ENCODE measurements around the gene H2AZ2.
"Not testable (repeated sequence)": the region's sequence is repeated elsewhere in the genome, so short reads cannot be mapped to it uniquely, and the experiment has no call there.

Gene H2AZ2

DNA sequence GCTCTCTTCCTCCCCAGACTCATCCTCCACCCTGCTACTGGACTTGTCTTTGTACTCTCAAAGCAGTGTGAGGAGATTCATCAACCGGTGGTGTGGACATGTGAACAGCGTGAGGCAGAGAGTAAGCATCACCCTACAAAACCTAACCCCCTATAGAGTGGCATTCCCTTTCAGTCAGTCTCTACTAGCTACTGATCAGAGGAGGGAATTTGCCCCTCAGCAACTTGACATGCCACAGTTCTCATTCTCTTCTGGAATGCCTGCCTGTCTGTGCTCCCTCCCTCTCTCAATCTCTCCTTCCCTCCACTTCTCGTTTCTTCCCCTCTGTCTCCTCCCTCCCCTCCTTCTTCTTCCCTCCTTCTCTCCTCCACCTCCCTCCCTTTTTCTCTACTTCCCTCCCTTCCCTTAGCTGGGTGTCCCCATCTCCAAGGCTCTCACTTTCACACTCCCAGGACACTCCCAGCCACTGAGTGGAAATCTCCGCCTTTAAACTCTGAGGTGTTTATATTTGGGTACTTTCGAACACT is 24.6 kb downstream of the H2AZ2 start:
- H3K27me3 Mint-ChIP-seq = no peaks in the 10 kb centered on the region
- peaks cover 14% of the 10 kb centered on the region for H3K4me1 Mint-ChIP-seq
- no peak for DNase-seq
- CTCF ChIA-PET = interaction anchor here (1.2 kb wide), 2 partner anchors 309 to 313 kb away, joined by 3 to 4 read pairs; no protein-coding TSS in a partner anchor
- H3K27ac Mint-ChIP-seq = peak overlapping the region; percentile 59
- H3K4me3 Mint-ChIP-seq = no peak overlapping the region
- H3K36me3 Mint-ChIP-seq = peaks cover 24% of the 10 kb centered on the region
- H3K9me3 Mint-ChIP-seq = no peaks in the 10 kb centered on the region

DNA sequence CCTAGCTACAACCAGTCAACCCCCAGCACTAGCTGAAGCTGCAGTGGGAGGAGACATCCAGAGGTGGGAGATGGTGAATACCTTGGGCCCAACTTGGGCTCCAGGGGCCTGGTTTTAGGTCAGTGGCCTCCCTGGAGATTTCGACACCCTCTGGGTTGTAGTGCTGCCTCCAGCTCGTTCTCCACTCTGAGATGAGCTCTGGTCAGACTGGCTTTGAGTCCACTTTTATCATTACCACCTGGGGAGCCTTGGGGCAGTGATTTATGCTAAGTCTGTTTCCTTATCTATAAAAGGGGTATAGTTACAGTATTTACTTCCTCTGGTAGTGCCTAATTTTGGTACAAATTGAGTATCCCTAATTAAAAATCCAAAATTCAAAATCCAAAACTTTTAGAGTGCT is 28.6 kb downstream of the H2AZ2 start:
- DNase-seq = no peak
- peaks cover 7% of the 10 kb centered on the region for H3K36me3 Mint-ChIP-seq
- H3K4me1 Mint-ChIP-seq = peaks cover 9% of the 10 kb centered on the region
- H3K9me3 Mint-ChIP-seq = no peaks in the 10 kb centered on the region
- H3K27ac Mint-ChIP-seq = no peak overlapping the region
- H3K27me3 Mint-ChIP-seq = no peaks in the 10 kb centered on the region
- CTCF ChIA-PET = interaction anchor here (1.0 kb wide), 1 partner anchor 254 kb away, joined by 3 read pairs; no protein-coding TSS in a partner anchor
- H3K4me3 Mint-ChIP-seq = no peak overlapping the region

GRCh38 chr7:44814919-44815318 is 33.0 kb downstream of the H2AZ2 start:
- Mint-ChIP-seq H3K4me3 (no peak overlapping the region), H3K27me3 (no peaks in the 10 kb centered on the region), H3K9me3 (no peaks in the 10 kb centered on the region), H3K36me3 (no peaks in the 10 kb centered on the region), H3K27ac (no peak overlapping the region), H3K4me1 (no peaks in the 10 kb centered on the region)
- no peak for DNase-seq
- CTCF ChIA-PET = no interaction called here

DNA sequence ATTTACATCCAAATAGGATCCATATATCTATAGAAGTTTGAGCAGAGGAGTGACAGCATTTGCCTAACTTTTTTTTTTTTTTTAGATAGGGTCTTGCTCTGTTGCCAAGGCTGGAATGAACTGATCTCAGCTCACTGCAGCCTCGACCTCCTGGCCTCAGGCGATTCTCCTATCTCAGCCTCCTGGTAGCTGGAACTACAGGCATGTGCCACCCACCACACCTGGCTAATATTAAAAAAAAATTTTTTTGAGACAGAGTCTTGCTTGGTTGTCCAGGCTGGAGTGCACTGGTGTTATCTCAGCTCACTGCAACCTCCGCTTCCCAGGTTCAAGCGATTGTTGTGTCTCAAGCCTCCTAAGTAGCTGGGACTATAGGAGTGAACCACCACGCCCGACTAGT is 36.3 kb downstream of the H2AZ2 start:
- no peak overlapping the region for H3K27ac Mint-ChIP-seq
- CTCF ChIA-PET = no interaction called here

GRCh38 chr7:44811093-44811492 is 36.8 kb downstream of the H2AZ2 start:
- no peak overlapping the region for H3K27ac Mint-ChIP-seq
- no peaks in the 10 kb centered on the region for H3K4me1 Mint-ChIP-seq
- no peaks in the 10 kb centered on the region for H3K9me3 Mint-ChIP-seq
- CTCF ChIA-PET = no interaction called here
- H3K36me3 Mint-ChIP-seq = no peaks in the 10 kb centered on the region
- no peak for DNase-seq
- no peaks in the 10 kb centered on the region for H3K27me3 Mint-ChIP-seq
- H3K4me3 Mint-ChIP-seq = no peak overlapping the region

More for the DNA sequence above, 36.3 kb downstream of the H2AZ2 start:
- Mint-ChIP-seq H3K4me1 (no peaks in the 10 kb centered on the region), H3K9me3 (no peaks in the 10 kb centered on the region), H3K27me3 (no peaks in the 10 kb centered on the region), H3K4me3 (no peak overlapping the region), H3K36me3 (no peaks in the 10 kb centered on the region)
- DNase-seq = no peak

DNA sequence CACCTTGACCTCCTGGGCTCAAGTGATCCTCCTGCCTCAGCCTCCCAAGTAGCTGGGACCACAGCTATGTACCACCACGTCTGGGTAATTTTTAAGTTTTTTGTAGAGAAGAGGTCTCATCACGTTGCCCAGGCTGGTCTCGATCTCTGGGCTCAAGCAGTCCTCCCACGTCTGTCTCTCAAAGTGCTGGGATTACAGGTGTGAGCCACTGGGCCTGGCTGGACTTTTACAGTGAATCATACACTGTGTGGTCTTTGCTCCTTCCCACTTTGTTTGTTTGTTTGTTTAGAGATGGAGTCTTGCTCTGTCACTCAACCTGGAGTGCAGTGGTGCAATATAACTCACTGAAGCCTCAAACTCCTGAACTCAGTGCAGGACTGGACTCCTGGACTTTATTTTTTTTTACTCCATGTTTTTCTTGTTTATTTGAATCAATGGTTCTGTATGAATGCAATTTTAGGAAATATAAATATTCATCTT is 38.9 kb downstream of the H2AZ2 start:
- DNase-seq = no peak
- Mint-ChIP-seq H3K4me1 (no peaks in the 10 kb centered on the region), H3K9me3 (no peaks in the 10 kb centered on the region), H3K4me3 (no peak overlapping the region), H3K36me3 (peaks cover 3% of the 10 kb centered on the region), H3K27ac (no peak overlapping the region), H3K27me3 (no peaks in the 10 kb centered on the region)
- CTCF ChIA-PET = no interaction called here

GRCh38 chr7:44805950-44806349 is 41.9 kb downstream of the H2AZ2 start:
- H3K4me3 Mint-ChIP-seq = no peak overlapping the region
- peak overlapping the region; percentile 52 for H3K27ac Mint-ChIP-seq
- H3K9me3 Mint-ChIP-seq = no peaks in the 10 kb centered on the region
- CTCF ChIA-PET = interaction anchor here (0.9 to 1.1 kb wide), 2 partner anchors 15 to 240 kb away, joined by 3 to 4 read pairs; no protein-coding TSS in a partner anchor
- no peak for DNase-seq
- H3K27me3 Mint-ChIP-seq = no peaks in the 10 kb centered on the region
- H3K36me3 Mint-ChIP-seq = peaks cover 23% of the 10 kb centered on the region
- peaks cover 10% of the 10 kb centered on the region for H3K4me1 Mint-ChIP-seq

DNA sequence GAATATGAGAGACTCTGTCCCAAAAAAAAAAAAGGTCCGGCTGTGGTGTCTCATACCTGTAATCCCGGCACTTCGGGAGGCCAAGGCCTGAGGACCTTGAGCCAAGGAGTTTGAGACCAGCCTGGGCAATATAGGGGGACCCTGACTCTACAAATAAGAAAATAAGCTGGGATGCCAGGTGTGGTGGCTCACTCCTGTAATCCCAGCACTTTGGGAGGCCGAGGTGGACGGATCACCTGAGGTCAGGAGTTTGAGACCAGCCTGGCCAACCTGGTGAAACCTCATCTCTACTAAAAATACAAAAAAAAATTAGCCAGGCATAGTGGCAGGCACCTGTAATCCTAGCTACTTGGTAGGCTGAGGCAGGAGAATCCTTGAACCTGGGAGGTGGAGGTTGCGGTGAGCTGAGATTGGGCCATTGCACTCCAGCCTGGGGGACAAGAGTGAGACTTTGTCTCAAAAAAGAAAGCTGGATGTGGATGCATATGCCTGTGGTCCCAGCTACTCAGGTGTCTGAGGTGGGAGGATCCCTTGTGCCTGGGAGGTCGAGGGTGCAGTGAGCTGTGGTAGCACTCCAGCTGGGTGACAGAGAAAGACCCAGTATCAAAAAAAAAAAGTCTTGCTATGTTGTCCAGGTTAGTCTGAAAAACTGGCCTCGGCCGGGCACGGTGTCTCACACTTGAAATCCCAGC is 43.9 kb downstream of the H2AZ2 start:
- Mint-ChIP-seq H3K36me3 (peaks cover 39% of the 10 kb centered on the region), H3K4me1 (peaks cover 24% of the 10 kb centered on the region)
- not testable (repeated sequence) for H3K27ac Mint-ChIP-seq, H3K9me3 Mint-ChIP-seq, H3K27me3 Mint-ChIP-seq, DNase-seq, H3K4me3 Mint-ChIP-seq
- CTCF ChIA-PET = interaction anchor here (0.6 kb wide), 2 partner anchors 51 to 204 kb away, joined by 3 read pairs; no protein-coding TSS in a partner anchor

GRCh38 chr7:44802418-44803025 is 45.4 kb downstream of the H2AZ2 start:
- Mint-ChIP-seq H3K27me3 (no peaks in the 10 kb centered on the region), H3K36me3 (peaks cover 54% of the 10 kb centered on the region), H3K9me3 (no peaks in the 10 kb centered on the region), H3K4me1 (peaks cover 34% of the 10 kb centered on the region), H3K4me3 (no peak overlapping the region), H3K27ac (no peak overlapping the region)
- CTCF ChIA-PET = interaction anchor here (0.5 to 1.4 kb wide), 3 partner anchors 8 to 104 kb away, joined by 3 to 4 read pairs (median 3); no protein-coding TSS in a partner anchor
- no peak for DNase-seq

- Mint-ChIP-seq H3K4me1 (peaks cover 34% of the 10 kb centered on the region), H3K36me3 (peaks cover 58% of the 10 kb centered on the region), H3K9me3 (no peaks in the 10 kb centered on the region), H3K27ac (no peak overlapping the region), H3K4me3 (no peak overlapping the region), H3K27me3 (no peaks in the 10 kb centered on the region)
- CTCF ChIA-PET = interaction anchor here (0.9 to 1.4 kb wide), 2 partner anchors 8 to 103 kb away, joined by 3 read pairs; no protein-coding TSS in a partner anchor
- no peak for DNase-seq
Measured at GRCh38 chr7:44801890-44802289, 46.0 kb downstream of the H2AZ2 start.

- CTCF ChIA-PET = no interaction called here
- Mint-ChIP-seq H3K4me3 (peak overlapping the region; percentile 54), H3K4me1 (peaks cover 39% of the 10 kb centered on the region), H3K27ac (peak overlapping the region; percentile 14), H3K27me3 (peaks cover 5% of the 10 kb centered on the region), H3K36me3 (peaks cover 55% of the 10 kb centered on the region), H3K9me3 (no peaks in the 10 kb centered on the region)
- no peak for DNase-seq
Measured at GRCh38 chr7:44799939-44800338, 47.9 kb downstream of the H2AZ2 start.

DNA sequence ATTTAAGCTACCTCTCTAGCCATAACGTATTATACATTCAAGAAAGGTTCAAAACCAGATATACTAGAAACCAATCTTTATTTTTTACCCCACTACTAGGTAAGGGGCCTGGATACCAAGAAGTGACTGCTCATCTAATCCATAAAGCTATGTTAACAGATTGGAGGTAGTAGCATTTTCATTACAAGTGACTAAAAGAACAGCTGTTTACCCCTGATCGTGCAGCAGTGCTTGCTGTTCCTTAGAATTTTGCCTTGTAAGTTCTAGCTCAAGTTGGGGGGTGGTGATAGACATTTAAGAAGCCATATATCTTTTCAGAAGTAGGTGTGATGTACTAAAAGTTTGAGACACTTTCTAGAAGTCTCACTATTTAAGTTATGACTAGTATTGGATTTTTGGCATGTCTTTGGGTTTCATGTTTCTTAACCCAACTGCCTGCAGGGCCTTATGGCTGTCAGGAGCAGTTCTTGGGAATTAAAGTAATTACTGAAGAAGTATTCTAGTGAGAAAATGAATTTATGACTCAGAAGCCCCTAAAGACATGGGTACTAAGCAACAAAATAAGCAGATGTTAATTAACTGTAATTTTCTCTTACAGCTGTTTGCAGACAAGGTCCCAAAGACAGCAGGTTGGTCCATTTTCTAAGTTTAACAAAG is 49.1 kb downstream of the H2AZ2 start:
- Mint-ChIP-seq H3K27ac (peak overlapping the region; percentile 97), H3K4me1 (peaks cover 41% of the 10 kb centered on the region), H3K4me3 (peak overlapping the region; percentile 85), H3K36me3 (peaks cover 54% of the 10 kb centered on the region), H3K27me3 (peaks cover 5% of the 10 kb centered on the region), H3K9me3 (no peaks in the 10 kb centered on the region)
- CTCF ChIA-PET = interaction anchor here (0.6 to 1.6 kb wide), 9 partner anchors 40 to 186 kb away, joined by 3 to 8 read pairs (median 4); no protein-coding TSS in a partner anchor
- no peak for DNase-seq

DNA sequence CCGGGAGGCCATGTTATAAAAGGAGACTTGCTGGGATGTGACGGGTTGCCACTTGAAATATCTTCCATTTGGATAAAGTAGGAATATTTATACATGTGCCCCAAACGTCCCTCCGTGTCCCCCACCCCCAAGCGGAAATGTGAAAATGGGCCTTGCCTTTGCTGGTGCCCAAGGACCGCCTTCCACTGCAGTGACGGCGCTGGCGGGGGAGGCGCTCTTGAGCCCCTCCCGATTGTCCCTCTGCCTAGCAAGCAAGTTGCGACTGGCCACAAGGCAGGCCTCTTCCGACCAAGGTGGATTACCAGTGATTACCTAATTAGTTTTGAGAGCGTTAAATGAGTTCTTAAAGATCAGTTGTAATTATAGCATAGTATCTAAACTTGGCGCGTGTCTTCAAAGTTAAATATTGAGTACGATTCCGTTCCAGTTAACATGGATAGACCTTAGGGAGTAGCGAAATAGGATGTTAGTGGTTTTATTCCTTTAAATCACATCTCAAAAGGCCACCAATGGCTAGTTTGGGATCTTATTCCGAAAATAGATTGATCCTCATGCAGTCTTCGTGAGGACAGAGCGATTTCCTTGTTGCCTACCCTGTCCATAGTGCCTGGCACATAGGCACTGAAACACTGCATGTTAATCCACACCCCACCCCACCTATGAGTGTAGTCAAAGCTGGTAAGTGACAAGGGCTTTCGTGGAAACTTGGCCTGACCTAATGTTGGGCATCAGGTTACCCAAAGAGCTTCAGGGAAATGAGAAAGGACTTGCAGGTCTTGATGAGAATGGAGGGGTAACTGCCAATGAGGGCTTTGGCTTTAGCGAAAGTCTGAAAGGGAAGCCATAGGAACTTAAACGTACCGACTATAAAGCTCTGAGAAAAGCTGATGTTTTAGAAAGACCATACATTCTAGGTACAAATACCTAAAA is 50.3 kb downstream of the H2AZ2 start:
- Mint-ChIP-seq H3K36me3 (peaks cover 50% of the 10 kb centered on the region), H3K4me3 (peak overlapping the region; percentile 85), H3K9me3 (no peaks in the 10 kb centered on the region), H3K27ac (peak overlapping the region; percentile 97), H3K27me3 (peaks cover 5% of the 10 kb centered on the region), H3K4me1 (peaks cover 42% of the 10 kb centered on the region)
- peak; percentile 91 for DNase-seq
- CTCF ChIA-PET = interaction anchor here (0.6 to 1.6 kb wide), 10 partner anchors 10 to 191 kb away, joined by 3 to 8 read pairs (median 3); partner anchors contain the start of gene OGDH

Data from activated naive CD4-positive, alpha-beta T cell treated with anti-CD3 and anti-CD28 coated beads, Interleukin-2, amount 10 ng/mL, durations not matched to agents 7 days and 5 days (primary cell).